ENCODE measurements around the gene ENTPD6. TPM values are rescaled to one million over a fixed set of nuclear protein-coding genes. Genes with fewer than 3 reads are reported as not detected.

The ENTPD6 gene
- total RNA-seq, 1 donor from 2014 or later = 57.8 TPM

DNA sequence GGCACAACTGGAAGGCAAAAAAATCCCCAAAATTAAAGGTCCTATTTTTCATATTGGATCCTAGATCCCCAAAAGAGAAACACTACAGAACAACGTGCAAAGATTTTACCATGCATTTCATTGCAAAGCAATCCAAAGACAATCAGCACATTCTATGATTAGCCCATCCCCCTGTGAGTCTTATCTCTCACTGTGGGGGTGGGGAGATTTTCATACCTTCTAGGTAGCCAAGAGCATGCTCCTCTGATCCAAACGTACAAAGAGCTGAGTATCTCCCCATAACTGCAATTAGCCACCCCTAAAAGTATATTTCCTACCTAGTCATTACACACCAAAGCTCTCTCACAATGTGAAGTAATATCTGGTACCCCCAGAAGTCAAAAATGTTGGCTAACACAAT is 22.2 kb upstream of the ENTPD6 start:
- Histone ChIP-seq H2AFZ (ENCODE audit: low read depth, low read length) (no peak overlapping the region), H3K9ac (ENCODE audit: low read length) (no peak overlapping the region), H3K27ac (ENCODE audit: low read depth, low read length) (no peak overlapping the region), H3K36me3 (ENCODE audit: insufficient read depth, low read length) (no peaks in the 10 kb centered on the region), H3K4me2 (ENCODE audit: low read length) (no peak overlapping the region), H3K9me3 (ENCODE audit: insufficient read depth, low read depth, low read length) (no peaks in the 10 kb centered on the region), H3K4me1 (ENCODE audit: insufficient read depth, low read length) (peaks cover 9% of the 10 kb centered on the region), H3K79me2 (ENCODE audit: insufficient read depth, low read length) (no peaks in the 10 kb centered on the region), H3K4me3 (ENCODE audit: insufficient read depth, low read depth, low read length) (no peak overlapping the region), H4K20me1 (ENCODE audit: insufficient read depth, low read length) (no peaks in the 10 kb centered on the region), H3K27me3 (ENCODE audit: insufficient read depth, low read length) (no peaks in the 10 kb centered on the region)
- peaks cover 15% of the 10 kb centered on the region for H3K9me3 Mint-ChIP-seq (ENCODE audit: unreplicated experiment)
- H3K36me3 Mint-ChIP-seq (ENCODE audit: low read depth, unreplicated experiment) = no peaks in the 10 kb centered on the region
- H3K4me3 Mint-ChIP-seq (ENCODE audit: unreplicated experiment) = no peak overlapping the region
- no peak for DNase-seq (ENCODE audit: low read depth)
- FAIRE-seq = no peak
- H3K27ac Mint-ChIP-seq (ENCODE audit: unreplicated experiment) = no peak overlapping the region
- peaks cover 62% of the 10 kb centered on the region for H3K27me3 Mint-ChIP-seq (ENCODE audit: low read depth, unreplicated experiment)
- TF ChIP-seq CTCF (IDR thresholded peaks at IDR 0.05; ENCODE audit: insufficient read depth, low read depth, low read length) (no peak), EZH2 (IDR thresholded peaks at IDR 0.05; ENCODE audit: insufficient read depth, low read length) (no peak)
- H3K4me1 Mint-ChIP-seq (ENCODE audit: low read depth, unreplicated experiment) = peaks cover 5% of the 10 kb centered on the region

GRCh38 chr20:25173886-25174308 is 21.6 kb upstream of the ENTPD6 start:
- Histone ChIP-seq H3K9ac (ENCODE audit: low read length) (no peak overlapping the region), H3K27ac (ENCODE audit: low read depth, low read length) (no peak overlapping the region), H3K79me2 (ENCODE audit: insufficient read depth, low read length) (no peaks in the 10 kb centered on the region), H4K20me1 (ENCODE audit: insufficient read depth, low read length) (no peaks in the 10 kb centered on the region), H2AFZ (ENCODE audit: low read depth, low read length) (no peak overlapping the region), H3K27me3 (ENCODE audit: insufficient read depth, low read length) (no peaks in the 10 kb centered on the region), H3K36me3 (ENCODE audit: insufficient read depth, low read length) (no peaks in the 10 kb centered on the region), H3K4me2 (ENCODE audit: low read length) (no peak overlapping the region), H3K9me3 (ENCODE audit: insufficient read depth, low read depth, low read length) (no peaks in the 10 kb centered on the region), H3K4me3 (ENCODE audit: insufficient read depth, low read depth, low read length) (no peak overlapping the region), H3K4me1 (ENCODE audit: insufficient read depth, low read length) (peaks cover 14% of the 10 kb centered on the region)
- Mint-ChIP-seq H3K4me3 (ENCODE audit: unreplicated experiment) (no peak overlapping the region), H3K27me3 (ENCODE audit: low read depth, unreplicated experiment) (peaks cover 57% of the 10 kb centered on the region), H3K9me3 (ENCODE audit: unreplicated experiment) (peaks cover 13% of the 10 kb centered on the region), H3K27ac (ENCODE audit: unreplicated experiment) (no peak overlapping the region), H3K4me1 (ENCODE audit: low read depth, unreplicated experiment) (peaks cover 8% of the 10 kb centered on the region), H3K36me3 (ENCODE audit: low read depth, unreplicated experiment) (no peaks in the 10 kb centered on the region)
- DNase-seq (ENCODE audit: low read depth) (no peak), FAIRE-seq (no peak)
- TF ChIP-seq EZH2 (IDR thresholded peaks at IDR 0.05; ENCODE audit: insufficient read depth, low read length) (no peak), CTCF (IDR thresholded peaks at IDR 0.05; ENCODE audit: insufficient read depth, low read depth, low read length) (no peak)

DNA sequence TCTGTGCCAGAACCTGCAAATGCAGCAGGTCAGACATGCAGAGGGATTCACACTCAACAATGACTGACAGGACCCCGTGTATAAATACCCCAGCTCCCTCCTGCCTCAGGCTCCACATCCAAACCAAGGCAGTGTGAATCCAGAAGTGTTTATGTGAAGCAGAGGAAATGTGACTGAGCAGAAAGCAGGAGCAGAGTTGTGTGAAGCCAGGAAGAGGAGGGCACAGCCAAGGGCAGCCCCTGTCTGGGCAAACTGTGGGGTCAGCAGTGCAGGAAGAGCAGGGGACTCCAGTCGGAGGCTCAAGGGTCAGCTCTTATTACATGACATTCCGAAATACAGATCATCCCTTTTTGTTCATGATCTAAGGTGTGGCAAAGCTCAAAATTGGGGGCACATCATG is 19.3 kb upstream of the ENTPD6 start:
- Histone ChIP-seq H3K27ac (ENCODE audit: low read depth, low read length) (no peak overlapping the region), H3K36me3 (ENCODE audit: insufficient read depth, low read length) (no peaks in the 10 kb centered on the region), H3K4me2 (ENCODE audit: low read length) (no peak overlapping the region), H3K4me3 (ENCODE audit: insufficient read depth, low read depth, low read length) (no peak overlapping the region), H4K20me1 (ENCODE audit: insufficient read depth, low read length) (no peaks in the 10 kb centered on the region), H2AFZ (ENCODE audit: low read depth, low read length) (no peak overlapping the region), H3K4me1 (ENCODE audit: insufficient read depth, low read length) (peaks cover 21% of the 10 kb centered on the region), H3K79me2 (ENCODE audit: insufficient read depth, low read length) (no peaks in the 10 kb centered on the region), H3K9ac (ENCODE audit: low read length) (no peak overlapping the region), H3K27me3 (ENCODE audit: insufficient read depth, low read length) (no peaks in the 10 kb centered on the region), H3K9me3 (ENCODE audit: insufficient read depth, low read depth, low read length) (no peaks in the 10 kb centered on the region)
- TF ChIP-seq CTCF (IDR thresholded peaks at IDR 0.05; ENCODE audit: insufficient read depth, low read depth, low read length) (no peak), EZH2 (IDR thresholded peaks at IDR 0.05; ENCODE audit: insufficient read depth, low read length) (no peak)
- DNase-seq (ENCODE audit: low read depth) = no peak
- no peaks in the 10 kb centered on the region for H3K36me3 Mint-ChIP-seq (ENCODE audit: low read depth, unreplicated experiment)
- H3K4me1 Mint-ChIP-seq (ENCODE audit: low read depth, unreplicated experiment) = peaks cover 11% of the 10 kb centered on the region
- no peak for FAIRE-seq
- peaks cover 8% of the 10 kb centered on the region for H3K9me3 Mint-ChIP-seq (ENCODE audit: unreplicated experiment)
- H3K27ac Mint-ChIP-seq (ENCODE audit: unreplicated experiment) = peak overlapping the region; percentile 16
- H3K27me3 Mint-ChIP-seq (ENCODE audit: low read depth, unreplicated experiment) = peaks cover 38% of the 10 kb centered on the region
- H3K4me3 Mint-ChIP-seq (ENCODE audit: unreplicated experiment) = no peak overlapping the region
